Stimulated activated CD8-positive, alpha-beta memory T cell treated with anti-CD3 and anti-CD28 coated beads, Interleukin-2, amount 100 ng/mL, for 1 hour (primary cell): ENCODE data around the gene OR1M1.
"Not testable (repeated sequence)": the region's sequence is repeated elsewhere in the genome, so short reads cannot be mapped to it uniquely, and the experiment has no call there.

ENCODE experiments used
- DNase-seq, 2 donors: peaks; one replicate each; pipeline ENCODE4 v3.0.0-alpha.2; 2020; ENCODE audit warnings: low read depth in 2 of 2

The OR1M1 gene, protein sequence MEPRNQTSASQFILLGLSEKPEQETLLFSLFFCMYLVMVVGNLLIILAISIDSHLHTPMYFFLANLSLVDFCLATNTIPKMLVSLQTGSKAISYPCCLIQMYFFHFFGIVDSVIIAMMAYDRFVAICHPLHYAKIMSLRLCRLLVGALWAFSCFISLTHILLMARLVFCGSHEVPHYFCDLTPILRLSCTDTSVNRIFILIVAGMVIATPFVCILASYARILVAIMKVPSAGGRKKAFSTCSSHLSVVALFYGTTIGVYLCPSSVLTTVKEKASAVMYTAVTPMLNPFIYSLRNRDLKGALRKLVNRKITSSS

DNA sequence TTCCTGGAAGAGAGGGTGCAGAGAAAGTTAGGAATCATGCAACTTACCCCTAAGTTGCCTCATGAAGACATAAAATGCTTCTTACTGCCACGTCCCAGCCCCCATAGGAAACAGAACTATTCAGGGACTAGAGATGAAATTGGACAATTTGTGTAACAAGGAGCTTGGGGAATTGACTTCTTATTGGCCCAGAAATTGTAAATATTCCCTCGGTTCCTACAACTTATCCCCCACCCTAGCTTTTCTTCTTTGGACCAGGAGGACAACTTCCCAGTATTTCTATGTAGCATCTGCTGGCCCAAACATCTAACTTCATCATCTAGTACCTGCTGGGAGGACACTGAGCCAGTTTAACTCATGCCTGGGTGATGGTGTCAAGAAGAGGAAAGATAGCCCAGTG, at the start of gene OR1M1:
Gene OR1M1 (plus strand): TSS at position 301 of the 400 bp plus-strand sequence. CDS start 6,184 bp downstream, outside the sequence.
- no peak for DNase-seq

DNA sequence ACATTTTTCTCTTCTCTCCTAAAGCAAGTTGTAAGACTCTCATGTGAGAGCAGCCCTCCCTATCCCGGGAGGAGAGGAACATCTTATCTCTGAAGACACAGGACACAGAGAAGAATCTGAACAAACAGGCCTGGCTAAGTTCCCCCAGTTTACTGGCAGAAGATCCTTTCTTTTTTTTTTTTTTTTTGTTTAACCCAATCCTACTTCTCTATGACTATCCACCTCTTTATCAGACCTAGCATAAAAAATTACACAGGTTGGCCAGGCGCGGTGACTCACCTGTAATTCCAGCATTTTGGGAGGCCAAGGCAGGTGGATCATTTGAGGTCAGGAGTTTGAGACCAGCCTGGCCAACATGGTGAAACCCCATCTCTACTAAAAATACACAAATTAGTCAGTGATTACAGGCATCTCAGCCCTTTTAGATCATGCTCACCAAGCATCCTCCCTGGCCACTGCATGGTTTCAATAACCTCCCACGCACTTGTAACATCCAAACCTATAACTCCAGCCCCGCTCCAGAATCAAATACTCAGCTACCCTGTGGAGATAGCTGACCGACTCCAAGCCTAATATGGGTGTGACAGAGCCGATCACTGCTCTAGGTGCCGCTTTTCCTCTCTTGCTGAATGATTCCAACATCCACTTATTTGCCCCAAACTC, 49.3 kb upstream of the OR1M1 start:
- DNase-seq = no peak

DNA sequence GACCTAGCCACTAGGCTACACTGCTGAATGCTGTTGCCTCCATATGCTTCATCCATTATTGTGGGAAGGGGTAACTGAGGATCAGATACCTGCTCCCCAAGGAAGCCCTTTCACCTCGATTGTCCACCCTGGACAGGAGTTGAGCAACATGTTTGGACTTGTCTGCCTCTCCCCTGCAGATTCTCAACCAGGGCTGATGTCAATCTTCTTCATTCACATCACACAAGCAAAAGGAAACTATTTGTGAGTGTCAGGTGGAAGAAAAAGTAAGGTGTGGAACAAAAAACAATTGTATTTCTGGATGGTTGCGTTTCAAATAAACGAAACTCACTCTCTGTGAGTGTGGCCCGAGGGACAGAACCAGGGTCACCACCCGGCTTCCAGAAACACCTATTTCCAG, 47.1 kb upstream of the OR1M1 start:
- DNase-seq = no peak

DNA sequence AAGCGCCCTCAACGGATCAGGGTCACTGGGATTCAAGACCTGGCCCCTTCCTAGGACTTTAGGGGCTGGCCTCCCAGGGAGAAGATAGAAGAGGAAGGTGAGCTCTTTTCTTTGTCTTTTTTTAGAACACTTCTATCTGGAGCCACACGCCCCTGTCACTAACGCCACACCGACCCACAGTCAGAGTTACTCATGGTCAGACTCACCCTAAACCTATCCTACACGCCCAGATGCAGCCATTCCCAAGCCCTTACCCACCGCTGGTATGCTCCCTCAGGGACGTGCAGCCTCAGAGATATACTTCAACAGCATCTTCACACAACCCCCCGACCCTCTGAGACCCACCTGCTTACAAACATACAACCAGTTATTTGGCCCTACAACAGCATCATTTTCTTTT, 46.7 kb upstream of the OR1M1 start:
- DNase-seq = no peak

DNA sequence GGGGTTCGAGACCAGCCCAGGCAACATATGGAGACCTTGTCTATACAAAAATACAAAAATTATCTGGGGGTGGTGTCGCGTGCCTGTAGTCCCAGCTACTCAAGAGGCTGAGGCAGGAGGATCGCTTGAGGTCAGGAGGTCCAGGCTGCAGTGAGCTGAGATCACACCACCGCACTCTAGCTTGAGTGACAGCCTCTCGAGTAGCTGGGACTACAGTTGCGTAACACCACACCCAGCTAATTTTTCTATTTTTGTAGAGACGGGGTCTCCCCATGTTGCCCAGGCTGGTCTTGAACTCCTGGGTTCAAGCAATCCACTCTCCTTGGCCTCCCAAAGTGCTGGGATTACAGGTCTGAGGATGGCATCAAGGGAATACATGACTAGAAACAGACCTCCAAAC, 45.8 kb upstream of the OR1M1 start:
- DNase-seq = no peak

DNA sequence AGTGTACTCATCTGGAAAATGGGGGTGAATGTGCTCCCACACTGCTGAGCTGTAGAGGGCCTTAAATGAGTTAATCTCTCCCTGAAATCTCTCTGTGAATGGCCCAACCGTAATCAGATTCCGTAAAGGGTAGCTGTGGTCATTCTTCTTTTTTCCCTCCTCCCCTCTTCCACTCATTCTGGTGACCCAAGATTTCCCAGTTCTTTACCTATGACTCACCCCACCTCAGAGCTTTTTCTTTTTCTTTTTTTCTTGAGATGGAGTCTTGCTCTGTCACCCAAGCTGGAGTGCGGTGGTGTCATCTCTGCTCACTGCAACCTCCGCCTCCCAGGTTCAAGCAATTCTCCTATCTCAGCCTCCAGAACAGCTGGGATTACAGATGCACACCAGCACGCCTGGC, 43.3 kb upstream of the OR1M1 start:
- DNase-seq = no peak

DNA sequence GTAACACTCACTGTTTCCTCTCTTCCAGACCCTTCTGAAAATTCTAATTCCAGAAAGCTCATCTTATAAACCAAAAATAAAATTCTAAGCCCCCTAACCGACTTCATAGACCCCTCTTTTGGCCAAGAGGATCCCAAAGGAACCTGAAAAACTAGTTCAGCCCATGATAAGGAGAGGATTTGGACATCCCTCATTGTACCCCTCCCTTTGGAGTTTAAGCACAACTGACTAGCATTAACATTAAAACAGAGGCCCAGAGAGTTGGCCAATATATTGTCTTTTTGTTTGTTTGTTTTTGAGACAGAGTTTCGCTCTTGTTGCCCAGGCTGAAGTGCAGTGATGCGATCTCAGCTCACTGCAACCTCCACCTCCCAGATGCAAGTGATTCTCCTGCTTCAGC, 42.4 kb upstream of the OR1M1 start:
- DNase-seq = no peak

DNA sequence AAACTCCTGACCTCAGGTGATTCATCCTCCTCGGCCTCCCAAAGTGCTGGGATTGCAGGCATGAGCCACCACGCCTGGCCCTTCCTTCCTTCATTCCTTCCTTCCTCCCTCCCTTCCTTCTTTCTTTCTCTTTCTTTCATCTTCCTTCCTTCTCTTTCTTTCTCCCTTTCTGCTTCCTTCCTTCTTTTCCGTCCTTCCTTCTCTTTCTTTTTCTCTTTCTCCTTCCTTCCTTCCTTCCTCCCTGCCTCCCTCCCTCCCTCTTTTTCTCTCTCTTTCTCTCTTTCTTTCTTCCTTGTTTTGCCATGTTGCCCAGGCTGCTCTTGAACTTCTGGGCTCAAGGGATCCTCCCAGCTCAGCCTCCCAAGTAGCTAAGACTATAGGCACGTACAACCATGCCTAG, 40.2 kb upstream of the OR1M1 start:
- DNase-seq = no peak

DNA sequence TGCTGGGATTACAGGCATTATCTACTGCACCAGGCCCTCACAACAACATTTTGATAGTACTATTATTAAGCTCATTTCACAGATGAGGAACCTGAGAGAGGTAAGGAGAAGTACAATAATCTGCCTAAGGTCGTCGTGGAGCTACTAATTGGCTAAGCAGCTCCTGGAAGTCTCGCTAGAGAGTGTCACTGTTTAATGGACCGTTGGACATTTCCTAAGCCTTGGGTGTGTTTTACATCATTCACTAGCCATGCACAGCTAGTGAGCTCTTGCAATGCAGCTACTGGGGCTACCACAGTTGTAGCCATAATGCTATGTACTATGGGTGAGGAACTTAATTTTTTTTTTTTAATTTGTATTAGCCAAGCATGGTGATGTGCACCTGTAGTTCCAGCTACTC, 34.0 kb upstream of the OR1M1 start:
- DNase-seq = no peak

DNA sequence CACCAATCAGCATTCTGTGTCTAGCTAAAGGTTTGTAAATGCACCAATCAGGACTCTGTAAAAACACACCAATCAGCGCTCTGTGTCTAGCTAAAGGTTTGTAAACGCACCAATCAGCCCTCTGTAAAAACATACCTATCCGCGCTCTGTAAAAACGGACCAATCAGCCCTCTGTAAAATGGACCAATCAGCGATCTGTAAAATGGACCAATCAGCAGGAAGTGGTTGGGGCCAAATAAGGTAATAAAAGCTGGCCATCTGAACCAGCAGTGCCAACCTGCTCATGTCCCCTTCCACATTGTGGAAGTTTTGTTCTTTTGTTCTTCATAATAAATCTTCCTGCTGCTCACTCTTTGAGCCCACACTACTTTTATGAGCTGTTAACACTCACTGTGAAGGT, 33.2 kb upstream of the OR1M1 start:
- DNase-seq = not testable (repeated sequence)

DNA sequence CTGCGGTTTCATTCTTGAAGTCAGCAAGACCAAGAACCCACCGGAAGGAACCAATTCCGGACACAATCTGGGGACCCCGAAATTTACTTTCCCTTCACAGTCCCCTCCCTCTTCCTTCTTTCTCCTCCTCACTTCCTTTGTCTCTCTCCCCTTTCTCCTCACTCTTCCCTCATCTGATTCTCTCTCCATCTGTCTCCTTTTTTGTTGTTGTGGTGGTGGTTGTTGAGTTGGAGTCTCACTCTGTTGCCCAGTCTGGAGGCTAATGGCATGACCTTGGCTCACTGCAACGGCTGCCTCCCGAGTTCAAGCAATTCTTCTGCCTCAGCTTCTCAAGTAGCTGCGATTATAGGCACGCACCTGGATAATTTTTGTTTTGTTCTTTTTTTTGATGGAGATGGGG, 32.7 kb upstream of the OR1M1 start:
- DNase-seq = no peak

DNA sequence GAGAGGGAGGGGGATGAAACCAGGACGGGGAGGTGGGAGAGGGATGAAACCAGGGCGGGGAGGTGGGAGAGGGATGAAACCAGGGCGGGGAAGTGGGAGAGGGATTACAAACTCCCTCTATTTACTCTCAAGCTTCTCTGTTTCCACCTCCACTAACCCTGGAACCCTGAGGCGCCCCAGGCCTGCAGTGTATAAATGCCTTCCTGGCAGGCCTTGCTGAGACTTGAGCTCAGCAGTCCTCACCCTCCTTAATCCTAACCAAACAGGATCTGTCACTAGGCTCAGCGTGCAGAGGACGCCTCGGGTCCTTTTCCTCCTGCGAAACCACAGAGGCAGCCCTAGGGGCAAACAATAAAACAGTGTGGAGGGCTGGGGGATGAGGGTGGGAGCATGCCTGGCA, 32.1 kb upstream of the OR1M1 start:
- DNase-seq = no peak

DNA sequence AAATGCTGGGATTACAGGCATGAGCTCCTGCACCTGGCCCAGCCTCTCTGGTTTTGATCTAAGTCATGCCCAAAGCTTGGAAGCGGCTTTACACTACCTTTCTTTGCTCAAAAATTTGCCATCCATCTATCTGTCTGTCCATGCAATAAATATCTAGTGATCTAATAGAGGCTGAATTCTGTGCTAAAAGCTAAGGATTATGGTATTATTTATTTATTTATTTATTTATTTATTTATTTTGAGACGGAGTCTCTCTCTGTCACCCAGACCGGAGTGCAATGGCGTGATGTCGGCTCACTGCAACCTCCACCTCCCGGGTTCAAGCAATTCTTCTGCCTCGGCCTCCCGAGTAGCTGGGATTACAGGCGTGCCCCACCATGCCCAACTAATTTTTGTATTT, 30.7 kb upstream of the OR1M1 start:
- DNase-seq = not testable (repeated sequence)

DNA sequence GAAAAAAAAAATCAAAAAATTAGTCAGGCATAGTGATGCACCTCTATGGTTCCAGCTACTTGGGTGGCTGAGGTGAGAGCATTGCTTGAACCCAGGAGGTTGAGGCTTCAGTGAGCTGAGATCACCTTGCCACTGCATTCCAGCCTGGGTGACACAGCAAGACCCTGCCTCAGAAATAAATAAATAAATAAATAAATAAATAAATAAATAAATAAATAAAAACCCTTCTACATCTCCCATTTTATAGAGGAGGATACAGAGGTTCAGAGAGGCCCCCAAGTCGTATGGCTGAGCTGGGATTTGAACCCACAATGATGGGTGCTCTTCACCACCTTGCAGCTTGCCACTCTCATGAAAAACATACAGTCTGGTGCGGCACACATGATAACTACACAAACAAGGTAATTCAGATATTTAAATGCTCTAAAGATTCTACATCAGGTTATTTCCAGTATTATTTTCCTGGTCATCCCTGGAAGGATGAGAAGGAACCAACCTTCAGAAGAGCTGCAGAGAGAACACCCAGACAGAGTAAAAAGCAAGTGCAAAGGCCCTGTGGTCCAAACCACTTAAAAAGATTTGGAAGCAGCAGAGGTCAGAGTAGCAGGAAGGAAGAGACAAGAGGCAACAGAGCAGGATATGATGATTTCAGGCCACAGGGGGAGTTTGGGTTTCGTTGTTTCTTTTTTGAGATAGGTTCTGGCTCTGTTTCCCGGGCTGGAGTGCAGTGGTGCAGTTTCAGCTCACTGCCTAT, 29.2 kb upstream of the OR1M1 start:
- DNase-seq = no peak

DNA sequence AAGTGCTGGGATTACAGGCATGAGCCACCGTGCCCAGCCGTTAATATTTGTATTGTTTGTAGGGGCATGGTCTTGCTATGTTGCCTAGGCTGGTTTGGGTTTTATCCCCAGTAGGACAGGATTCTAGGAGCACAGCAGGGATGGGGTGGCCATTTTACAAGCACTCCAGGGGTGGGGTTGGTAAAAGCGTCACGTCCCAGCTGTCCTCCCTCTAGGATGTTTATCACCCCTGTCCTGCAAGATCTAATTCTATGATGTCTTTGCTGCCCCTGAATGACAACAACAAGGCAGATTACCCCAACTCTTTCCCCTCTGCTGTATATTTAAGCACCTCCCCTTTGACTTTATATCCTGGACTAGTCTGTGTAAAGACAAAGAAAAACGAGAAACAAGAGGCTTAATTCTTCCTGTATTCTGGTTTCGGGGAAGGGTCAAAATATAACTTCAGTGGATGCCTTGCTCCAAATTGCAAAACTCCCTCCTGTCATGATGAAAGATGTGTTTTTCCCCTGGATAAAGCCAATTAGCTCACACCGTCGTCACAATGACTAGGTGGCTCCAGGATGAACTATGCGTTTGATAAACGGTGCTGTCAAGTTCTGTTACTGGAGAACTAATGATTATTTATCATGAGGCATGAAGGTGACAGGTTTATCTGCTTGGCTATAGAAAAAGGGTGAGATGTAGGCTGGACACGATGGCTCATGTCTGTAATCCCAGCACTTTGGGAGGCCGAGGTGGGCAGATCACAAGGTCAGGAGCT, 27.8 kb upstream of the OR1M1 start:
- no peak for DNase-seq

DNA sequence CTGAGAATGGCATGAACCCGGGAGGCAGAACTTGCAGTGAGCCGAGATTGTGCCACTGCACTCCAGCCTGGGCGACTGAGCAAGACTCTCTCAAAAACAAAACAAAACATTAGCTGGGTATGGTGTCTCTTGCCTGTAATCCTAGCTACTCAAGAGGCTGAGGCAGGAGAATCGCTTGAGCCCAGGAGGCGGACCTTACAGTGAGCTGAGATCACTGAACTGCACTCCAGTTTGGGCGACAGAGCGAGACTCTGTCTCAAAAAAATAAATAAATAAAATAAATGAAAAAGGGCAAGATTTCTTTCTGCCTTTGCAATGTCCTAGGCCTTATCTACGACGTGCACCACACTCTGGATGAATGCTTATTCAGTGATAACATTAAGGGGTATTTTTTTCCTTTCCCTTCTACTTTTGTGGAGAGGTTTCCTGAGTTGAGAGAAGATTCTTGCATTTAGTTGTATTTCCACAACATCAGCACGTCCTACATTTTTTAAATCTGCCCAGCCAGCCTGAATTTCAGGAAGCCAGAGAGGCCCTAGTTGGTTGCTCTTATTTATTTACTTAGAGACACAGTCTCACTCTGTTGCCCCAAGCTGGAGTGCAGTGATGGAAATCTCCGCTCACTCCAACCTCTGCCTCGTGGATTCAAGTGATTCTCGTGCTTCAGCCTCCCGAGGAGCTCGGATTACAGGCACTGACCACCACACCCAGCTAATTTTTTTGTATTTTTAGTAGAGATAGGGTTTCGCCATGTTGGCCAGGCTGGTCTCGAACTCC, 26.1 kb upstream of the OR1M1 start:
- DNase-seq = no peak

DNA sequence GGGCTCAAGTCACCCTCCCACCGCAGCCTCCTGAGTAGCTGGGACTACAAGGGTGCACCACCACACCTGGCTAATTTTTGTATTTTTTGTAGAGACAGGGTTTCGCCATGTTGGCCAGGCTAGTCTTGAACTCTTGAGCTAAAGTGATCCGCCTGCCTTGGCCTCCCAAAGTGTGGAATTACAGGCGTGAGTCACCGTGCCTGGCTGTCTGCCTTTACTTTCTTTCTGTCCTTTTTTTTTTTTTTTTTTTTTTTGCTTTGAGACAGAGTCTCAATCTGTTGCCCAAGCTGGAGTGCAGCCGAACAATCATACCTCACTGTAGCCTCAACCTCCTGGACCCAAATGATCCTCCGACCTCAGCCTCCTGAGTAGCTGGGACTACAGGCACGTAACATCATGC, 25.0 kb upstream of the OR1M1 start:
- no peak for DNase-seq

DNA sequence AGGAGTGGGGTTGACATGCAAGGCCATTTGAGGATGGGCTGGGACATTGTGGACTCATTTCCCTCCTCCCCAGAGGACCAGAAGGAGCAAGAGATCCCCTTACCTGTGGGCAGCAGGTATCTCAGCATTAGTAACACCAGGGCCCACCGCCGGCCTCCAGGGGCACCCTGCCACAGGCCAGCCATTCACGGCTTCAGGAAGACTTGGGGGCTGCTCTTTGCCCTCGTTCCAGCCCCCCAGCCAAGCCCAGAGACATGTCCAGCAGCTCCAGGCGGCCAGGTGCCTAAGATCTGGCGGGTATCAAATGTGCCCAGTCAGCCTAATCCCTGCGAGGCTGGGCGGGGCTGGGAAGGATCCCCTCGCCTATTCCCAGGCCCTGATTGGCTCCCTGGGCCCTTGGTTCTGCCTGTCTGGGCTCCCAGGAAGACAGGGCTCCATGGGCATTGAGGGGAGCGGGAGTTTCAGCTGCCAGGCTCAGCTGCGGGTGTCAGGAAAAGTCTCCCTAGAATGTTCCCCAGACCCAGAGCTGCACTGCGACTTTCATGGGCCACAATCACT, 21.3 kb upstream of the OR1M1 start:
- no peak for DNase-seq

DNA sequence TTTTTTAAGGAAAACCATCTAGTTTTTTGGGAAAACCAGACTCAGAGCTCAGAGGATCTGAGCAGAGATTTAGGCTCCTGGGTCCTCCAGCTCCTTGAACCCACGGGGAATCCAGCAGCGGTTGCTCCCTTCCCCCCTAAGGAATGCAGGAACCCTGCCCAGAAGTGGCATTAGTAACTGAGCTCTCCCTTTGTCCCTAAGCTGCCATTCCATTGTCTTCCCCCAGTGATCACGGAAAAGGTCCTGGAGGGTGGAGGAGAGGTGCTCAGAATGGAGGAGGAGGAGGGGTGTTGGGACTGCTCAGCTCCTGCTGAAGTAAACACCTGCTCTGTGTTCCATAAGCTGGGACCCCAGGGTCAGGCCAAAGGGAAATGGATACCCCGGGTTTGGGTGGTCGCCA, 16.8 kb upstream of the OR1M1 start:
- no peak for DNase-seq

DNA sequence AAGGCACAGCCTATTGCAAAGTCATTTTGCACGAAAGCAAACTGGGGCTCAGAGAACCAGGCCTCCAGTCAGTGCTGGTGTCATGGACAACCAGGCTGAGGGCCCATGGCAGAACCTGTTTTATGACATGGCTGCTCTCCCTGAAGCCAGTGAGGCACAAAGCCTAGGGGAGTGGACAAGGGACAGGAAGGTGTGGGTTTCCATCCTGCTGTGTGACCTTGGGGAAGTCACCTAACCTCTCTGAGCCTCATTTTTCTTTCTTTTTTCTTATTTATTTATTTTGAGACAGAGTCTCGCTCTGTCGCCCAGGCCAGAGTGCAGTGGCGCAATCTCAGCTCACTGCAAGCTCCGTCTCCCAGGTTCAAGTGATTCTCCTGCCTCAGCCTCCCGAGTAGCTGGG, 15.1 kb upstream of the OR1M1 start:
- not testable (repeated sequence) for DNase-seq

DNA sequence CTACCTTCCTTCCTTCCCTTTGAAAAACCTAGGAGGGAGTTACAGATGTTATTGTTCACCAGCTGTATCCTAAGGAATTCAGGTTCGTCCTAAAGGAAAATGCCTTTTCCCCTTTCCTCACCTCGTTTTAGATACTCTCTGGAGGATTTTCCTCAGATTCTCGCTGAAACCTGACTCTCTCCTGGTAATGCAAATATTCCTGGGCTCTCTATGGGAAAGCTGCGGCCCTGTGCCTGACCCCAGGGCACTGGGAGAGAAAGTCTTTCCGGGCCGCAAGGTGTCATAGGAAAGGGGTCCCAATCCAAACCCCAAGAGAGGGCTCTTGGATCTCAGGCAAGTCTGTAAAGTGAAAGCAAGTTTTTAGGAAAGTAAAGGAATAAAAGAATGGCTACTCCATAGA, 13.1 kb upstream of the OR1M1 start:
- DNase-seq = no peak
